Lung (tissue), 12 donors: Measurements from ENCODE around the gene CMTR1. TPM values are rescaled to one million over a fixed set of nuclear protein-coding genes. Genes with fewer than 3 reads are reported as not detected.

ENCODE experiments used
- ATAC-seq: fragments of 200-7000 bp; cut with Tn5 transposase; one replicate; pipeline ENCODE4 v1.9.1; 2020; ENCODE audit warnings: moderate number of reproducible peaks; ENCODE audit not compliant: insufficient read depth, low FRiP score
- DNase-seq, 3 donors: peaks; one replicate each; pipeline ENCODE4 v3.0.0-alpha.2; 2013 to 2017
- H3K27ac ChIP-seq, 2 donors: one replicate each; pipeline ENCODE4 v1.5.1; 2013; ENCODE audit warnings: mild to moderate bottlenecking in 2 of 2, moderate library complexity in 2 of 2, control low read depth in 1 of 2, inconsistent platforms in 1 of 2, low read depth in 1 of 2, low read length in 1 of 2
- H3K27me3 ChIP-seq, 3 donors: one replicate each; pipeline ENCODE4 v1.5.1; 2013; ENCODE audit warnings: low read length in 2 of 3; ENCODE audit not compliant: control insufficient read depth in 3 of 3, insufficient read depth in 3 of 3
- H3K36me3 ChIP-seq, 4 donors: one replicate each; pipeline ENCODE4 v1.5.1; 2013; ENCODE audit warnings: low read length in 4 of 4, mild to moderate bottlenecking in 1 of 4, moderate library complexity in 1 of 4; ENCODE audit not compliant: control insufficient read depth in 4 of 4, insufficient read depth in 4 of 4
- H3K4me1 ChIP-seq, 5 donors: one replicate each; pipeline ENCODE4 v1.5.1; 2013; ENCODE audit warnings: low read length in 5 of 5, mild to moderate bottlenecking in 2 of 5, moderate library complexity in 1 of 5; ENCODE audit not compliant: control insufficient read depth in 5 of 5, insufficient read depth in 5 of 5
- H3K4me3 ChIP-seq: one replicate; pipeline ENCODE4 v1.5.1; 2013; ENCODE audit warnings: mild to moderate bottlenecking, control low read depth, moderate library complexity
- H3K9ac ChIP-seq, 2 donors: one replicate each; pipeline ENCODE4 v1.5.1; 2013; ENCODE audit warnings: low read length in 2 of 2, control low read depth in 1 of 2; ENCODE audit not compliant: insufficient read depth in 1 of 2
- H3K9me3 ChIP-seq, 4 donors: one replicate each; pipeline ENCODE4 v1.5.1; 2013; ENCODE audit warnings: low read length in 3 of 4, mild to moderate bottlenecking in 1 of 4, moderate library complexity in 1 of 4; ENCODE audit not compliant: control insufficient read depth in 4 of 4, insufficient read depth in 3 of 4
- CTCF ChIP-seq: IDR thresholded peaks from 2 replicates; pipeline ENCODE4 v1.5.1; 2012; ENCODE audit warnings: mild to moderate bottlenecking; ENCODE audit errors: control extremely low read depth, extremely low read depth
- WGBS, 2 donors: extraction: QIAGEN DNeasy Blood & Tissue Kit; methylation state at CpG; one replicate each; pipeline ENCODE4 v1.1.7; 2013; 5-methylcytosine and 5-hydroxymethylcytosine counted together
- polyA plus RNA-seq, 2 donors: library from polyadenylated mRNA; stranded (reverse); fragments of 200-250 nt; gene quantifications; one replicate each; pipeline ENCODE4 v1.2.1, GENCODE V29; 2013
- total RNA-seq, 2 donors: library from RNA; depleted of rRNA in 1 of 2; stranded (reverse); fragments of >200 nt in 1 of 2; gene quantifications; one replicate each; pipeline ENCODE4 v1.2.1, GENCODE V29; 2014 to 2021
- donor health status: control.
- donor health status: control.
- donor health status: Bipolar disorder and iron deficiency.
- donor health status: healthy.
- donor health status: DM: yes; HTN: yes; CAD: no.

CMTR1 gene
- total and polyA plus RNA-seq, 4 donors = 18.8 to 39.3 (median 26.6) TPM

DNA sequence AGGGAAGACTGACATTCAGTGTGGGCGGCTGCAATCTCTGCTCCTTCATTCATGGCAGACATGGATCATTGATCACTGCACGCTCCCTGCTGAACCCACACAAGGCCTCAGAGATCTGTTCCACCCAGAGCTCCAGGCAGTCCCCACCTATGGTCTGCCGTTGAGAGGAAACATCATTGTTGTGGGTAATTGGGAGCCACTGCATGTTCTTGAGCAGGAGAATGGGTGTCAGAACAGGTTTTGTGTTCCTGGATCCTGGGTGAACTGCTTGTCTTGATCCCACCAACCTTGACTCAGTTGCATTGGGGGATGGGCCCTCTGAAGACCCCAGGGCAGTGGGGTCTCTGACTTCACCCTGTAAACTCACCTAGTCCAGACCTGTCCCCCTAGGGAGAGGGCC is 89.8 kb downstream of the CMTR1 start:
- Histone ChIP-seq H3K9ac (no peak overlapping the region), H3K27ac (no peak overlapping the region), H3K4me1 (no peaks in the 10 kb centered on the region), H3K9me3 (no peaks in the 10 kb centered on the region), H3K4me3 (no peak overlapping the region), H3K36me3 (no peaks in the 10 kb centered on the region), H3K27me3 (peaks cover 0 to 8% (median 0%) of the 10 kb centered on the region in 3 donors)
- no peak for ATAC-seq
- 91 to 93% methylated on average over 3 of the region's 3 CpGs for WGBS, 2 donors
- DNase-seq = no peak
- TF ChIP-seq CTCF = no peak

DNA sequence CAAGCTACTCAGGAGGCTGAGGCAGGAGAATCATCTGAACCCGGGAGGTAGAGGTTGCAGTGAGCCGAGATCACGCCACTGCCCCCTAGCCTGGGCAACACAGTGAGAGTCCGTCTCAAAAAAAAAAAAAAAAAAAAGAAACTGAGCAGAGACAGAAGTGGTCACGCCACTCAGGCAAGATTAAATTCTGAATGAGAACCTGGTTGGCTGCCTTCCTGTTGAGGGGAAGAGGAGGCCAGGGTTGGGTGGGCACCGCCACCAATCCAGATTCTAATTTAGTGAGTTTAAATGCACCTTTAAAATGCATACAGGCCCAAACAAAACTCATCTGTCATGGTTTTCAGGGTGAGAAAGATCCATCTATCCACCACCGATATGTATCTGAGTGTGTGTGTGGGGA is 90.4 kb downstream of the CMTR1 start:
- no peak for TF ChIP-seq CTCF
- Histone ChIP-seq H3K4me1 (no peaks in the 10 kb centered on the region), H3K4me3 (no peak overlapping the region), H3K27me3 (peaks cover 0 to 9% (median 0%) of the 10 kb centered on the region in 3 donors), H3K9me3 (no peaks in the 10 kb centered on the region), H3K36me3 (no peaks in the 10 kb centered on the region), H3K9ac (no peak overlapping the region), H3K27ac (no peak overlapping the region)
- no peak for ATAC-seq
- WGBS, 2 donors = 73 to 74% methylated on average over 7 of the region's 7 CpGs
- no peak for DNase-seq

DNA sequence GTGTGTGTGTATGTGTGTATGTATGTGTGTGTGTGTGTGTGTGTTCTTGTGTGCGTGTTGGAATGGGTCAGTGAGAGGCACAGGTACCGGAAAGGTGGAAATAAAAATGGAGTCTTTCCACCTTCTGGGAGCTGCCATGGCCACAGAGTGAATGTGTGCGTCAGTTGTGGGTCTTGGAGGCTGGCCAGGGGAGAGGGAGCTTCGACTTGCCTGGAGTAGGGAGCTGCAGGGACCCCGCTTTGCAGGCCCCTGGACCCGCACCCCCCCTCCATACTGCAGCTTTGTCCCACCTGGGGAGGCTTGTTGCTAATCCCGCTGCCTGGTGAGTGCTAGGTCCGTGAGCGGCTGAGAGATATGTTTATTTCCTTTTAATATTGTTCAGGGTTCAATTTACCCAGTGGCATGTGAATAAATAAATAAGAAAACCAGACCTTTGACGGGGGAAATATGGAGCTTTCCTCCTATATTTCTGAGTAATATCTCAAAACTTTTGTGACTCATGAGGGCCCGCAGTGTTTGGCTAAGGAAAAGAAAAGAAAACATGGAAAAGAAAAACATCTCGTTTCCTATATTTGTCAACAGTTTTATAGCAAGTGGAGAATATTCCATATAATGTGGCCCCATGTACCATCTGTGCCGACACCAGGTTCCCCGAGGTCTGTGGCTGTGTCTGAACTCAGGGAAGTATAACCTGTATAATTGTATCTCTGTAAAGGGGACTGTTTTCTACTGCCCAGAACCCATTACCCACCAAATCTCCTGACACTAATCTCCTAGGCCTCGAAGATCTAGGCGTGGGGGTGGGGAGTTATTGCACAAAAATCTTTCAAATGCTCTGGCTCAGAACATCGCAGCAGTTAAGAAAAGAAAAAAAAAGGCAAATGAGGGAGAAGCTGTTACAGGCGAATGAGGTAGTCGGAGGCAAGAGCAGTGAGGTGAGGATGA is 91.3 kb downstream of the CMTR1 start:
- no peaks in the 10 kb centered on the region for H3K9me3 ChIP-seq
- ATAC-seq (no peak), DNase-seq (no peak)
- H3K27ac ChIP-seq = no peak overlapping the region
- no peak overlapping the region for H3K4me3 ChIP-seq
- H3K4me1 ChIP-seq = no peaks in the 10 kb centered on the region
- 73 to 85% methylated on average over 19 of the region's 19 CpGs for WGBS, 2 donors
- H3K36me3 ChIP-seq = no peaks in the 10 kb centered on the region
- H3K9ac ChIP-seq = no peak overlapping the region
- TF ChIP-seq CTCF = no peak
- peaks cover 0 to 9% (median 0%) of the 10 kb centered on the region in 3 donors for H3K27me3 ChIP-seq
